ENCODE results near the gene RFPL1. TPM values are rescaled to one million over a fixed set of nuclear protein-coding genes. Genes with fewer than 3 reads are reported as not detected.

Gene RFPL1
- total and polyA plus RNA-seq, 7 experiments from 2014 or later = 0.14 to 0.24 (median 0.15) TPM; not detected in 4

GRCh38 chr22:29434288-29434687 is 4.1 kb upstream of the RFPL1 start:
- Mint-ChIP-seq H3K27me3 (peaks cover 6 to 47% (median 22%) of the 10 kb centered on the region in 5 donors), H3K36me3 (no peaks in the 10 kb centered on the region), H3K4me3 (no peak overlapping the region), H3K4me1 (no peaks in the 10 kb centered on the region), H3K27ac (no peak overlapping the region), H3K9me3 (no peaks in the 10 kb centered on the region)
- no peak overlapping the region for H3K27ac ChIP-seq (ENCODE audit: low read depth, low read length)
- no peaks in the 10 kb centered on the region for H3K4me1 ChIP-seq (ENCODE audit: control insufficient read depth in 2 of 2, insufficient read depth in 2 of 2, low read length in 2 of 2)
- H3K9me3 ChIP-seq (ENCODE audit: control insufficient read depth in 2 of 3, low read length in 3 of 3) = no peaks in the 10 kb centered on the region
- no peaks in the 10 kb centered on the region for H3K36me3 ChIP-seq (ENCODE audit: control insufficient read depth in 2 of 3, insufficient read depth in 3 of 3, low read length in 3 of 3)
- intact Hi-C loops (cut with micrococcal nuclease) = no loop called here
- ChIA-PET CTCF (no interaction called here), POLR2A (no interaction called here)
- DNase-seq (no peak), ATAC-seq (no peak)
- H3K27me3 ChIP-seq (ENCODE audit: control insufficient read depth in 2 of 2, insufficient read depth in 2 of 2, low read length in 2 of 2) = no peaks in the 10 kb centered on the region
- no peak overlapping the region for H3K4me3 ChIP-seq (ENCODE audit: low read length)

DNA sequence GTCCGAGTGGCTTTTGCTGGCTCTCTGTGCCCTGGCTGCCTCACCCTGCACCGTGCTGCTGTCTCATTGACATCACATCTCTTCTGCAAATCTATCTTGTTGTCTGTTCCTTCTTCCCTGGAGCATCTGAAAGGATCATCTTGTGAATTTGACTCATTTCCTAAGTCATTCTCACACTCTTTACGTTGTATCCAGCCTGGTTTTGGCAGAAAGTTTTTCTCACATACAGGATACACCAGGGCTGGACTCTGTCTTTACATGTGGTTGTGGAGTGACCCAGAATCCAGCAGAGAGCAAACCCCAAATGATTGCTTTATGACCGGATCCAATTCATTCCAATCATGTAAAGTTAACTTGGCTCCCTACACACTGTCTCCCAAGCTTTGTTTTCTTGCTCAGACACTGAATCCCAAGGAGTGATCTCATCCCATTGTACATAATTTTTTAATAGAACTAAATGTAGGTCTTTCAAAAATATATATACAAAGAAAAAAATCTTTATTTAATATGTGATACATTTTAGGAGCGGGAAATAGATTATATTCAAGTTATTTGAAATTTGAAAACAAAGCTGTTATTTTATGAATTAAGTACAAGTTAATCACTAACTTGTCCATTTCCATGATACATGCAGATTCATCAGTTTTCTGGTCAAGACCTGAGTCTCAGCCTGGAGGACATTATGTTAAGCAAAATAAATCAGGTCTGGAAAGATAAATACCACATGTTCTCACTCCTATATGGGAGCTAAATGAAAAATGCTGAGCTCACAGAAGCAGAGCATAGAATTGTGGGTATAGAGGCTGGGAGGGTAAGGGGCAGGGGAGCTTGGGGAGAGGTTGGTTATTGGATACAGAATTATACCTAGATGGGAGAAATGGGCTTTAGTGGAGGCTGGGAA is 2.9 kb upstream of the RFPL1 start:
- Mint-ChIP-seq H3K27me3 (peaks cover 6 to 39% (median 22%) of the 10 kb centered on the region in 5 donors), H3K9me3 (no peaks in the 10 kb centered on the region), H3K4me1 (no peaks in the 10 kb centered on the region), H3K27ac (no peak overlapping the region), H3K36me3 (peaks cover 0 to 3% (median 0%) of the 10 kb centered on the region in 5 donors), H3K4me3 (peak overlapping the region in 1 of 10 donors; percentile 8)
- no peak for DNase-seq
- Histone ChIP-seq H3K36me3 (ENCODE audit: control insufficient read depth in 2 of 3, insufficient read depth in 3 of 3, low read length in 3 of 3) (no peaks in the 10 kb centered on the region), H3K4me3 (ENCODE audit: low read length) (no peak overlapping the region), H3K4me1 (ENCODE audit: control insufficient read depth in 2 of 2, insufficient read depth in 2 of 2, low read length in 2 of 2) (no peaks in the 10 kb centered on the region), H3K27me3 (ENCODE audit: control insufficient read depth in 2 of 2, insufficient read depth in 2 of 2, low read length in 2 of 2) (no peaks in the 10 kb centered on the region), H3K9me3 (ENCODE audit: control insufficient read depth in 2 of 3, low read length in 3 of 3) (no peaks in the 10 kb centered on the region), H3K27ac (ENCODE audit: low read depth, low read length) (no peak overlapping the region)
- POLR2A ChIA-PET = no interaction called here
- intact Hi-C loops (cut with micrococcal nuclease) = no loop called here
- CTCF ChIA-PET = no interaction called here
- ATAC-seq = no peak

DNA sequence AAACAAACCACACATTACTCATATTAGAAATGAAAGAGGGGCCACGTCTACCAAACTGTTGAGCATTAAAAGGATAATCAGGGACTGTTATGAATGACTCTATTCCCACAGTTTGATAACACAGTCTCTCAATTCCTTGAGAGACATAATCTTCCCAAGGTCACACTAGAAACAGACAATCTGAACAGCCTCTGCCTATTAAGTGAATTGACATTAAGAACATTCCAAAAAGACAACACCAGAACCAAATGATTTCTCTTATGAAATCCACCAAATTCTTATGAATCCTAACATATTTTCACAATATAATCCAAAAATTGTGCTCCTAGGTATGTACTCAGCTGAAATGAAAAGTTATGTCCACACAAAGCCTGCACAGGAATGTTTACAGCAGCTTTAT is 4.6 kb downstream of the RFPL1 start:
- Mint-ChIP-seq H3K4me3 (no peak overlapping the region), H3K27me3 (peaks cover 0 to 6% (median 2%) of the 10 kb centered on the region in 5 donors), H3K27ac (no peak overlapping the region), H3K9me3 (peaks cover 0 to 1% (median 0%) of the 10 kb centered on the region in 11 donors), H3K4me1 (no peaks in the 10 kb centered on the region), H3K36me3 (peaks cover 0 to 3% (median 0%) of the 10 kb centered on the region in 5 donors)
- CTCF ChIA-PET = no interaction called here
- Histone ChIP-seq H3K36me3 (ENCODE audit: control insufficient read depth in 2 of 3, insufficient read depth in 3 of 3, low read length in 3 of 3) (no peaks in the 10 kb centered on the region), H3K4me1 (ENCODE audit: control insufficient read depth in 2 of 2, insufficient read depth in 2 of 2, low read length in 2 of 2) (no peaks in the 10 kb centered on the region), H3K9me3 (ENCODE audit: control insufficient read depth in 2 of 3, low read length in 3 of 3) (no peaks in the 10 kb centered on the region), H3K4me3 (ENCODE audit: low read length) (no peak overlapping the region), H3K27me3 (ENCODE audit: control insufficient read depth in 2 of 2, insufficient read depth in 2 of 2, low read length in 2 of 2) (no peaks in the 10 kb centered on the region), H3K27ac (ENCODE audit: low read depth, low read length) (no peak overlapping the region)
- DNase-seq (no peak), ATAC-seq (no peak)
- intact Hi-C loops (cut with micrococcal nuclease) = no loop called here
- POLR2A ChIA-PET = no interaction called here

DNA sequence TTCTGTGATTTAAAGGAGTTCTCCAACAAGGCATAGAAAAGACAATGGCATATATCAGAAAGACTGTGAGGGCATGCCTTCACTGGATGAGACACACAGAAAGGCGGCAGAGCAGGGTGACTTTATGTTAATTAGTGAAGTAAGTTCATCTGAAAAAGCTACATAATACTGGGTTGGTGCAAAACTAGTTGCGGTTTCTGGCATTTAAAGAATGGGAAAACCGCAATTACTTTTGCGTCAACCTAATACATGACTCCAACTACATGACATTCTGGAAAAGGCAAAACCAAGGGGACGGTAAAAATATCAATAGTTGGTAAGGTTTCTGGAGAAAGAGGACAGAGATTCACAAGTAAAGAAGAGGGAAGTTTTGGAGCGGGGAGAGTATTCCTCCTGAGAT is 5.1 kb downstream of the RFPL1 start:
- Histone ChIP-seq H3K4me1 (ENCODE audit: control insufficient read depth in 2 of 2, insufficient read depth in 2 of 2, low read length in 2 of 2) (no peaks in the 10 kb centered on the region), H3K27me3 (ENCODE audit: control insufficient read depth in 2 of 2, insufficient read depth in 2 of 2, low read length in 2 of 2) (no peaks in the 10 kb centered on the region), H3K4me3 (ENCODE audit: low read length) (no peak overlapping the region), H3K27ac (ENCODE audit: low read depth, low read length) (no peak overlapping the region), H3K9me3 (ENCODE audit: control insufficient read depth in 2 of 3, low read length in 3 of 3) (no peaks in the 10 kb centered on the region), H3K36me3 (ENCODE audit: control insufficient read depth in 2 of 3, insufficient read depth in 3 of 3, low read length in 3 of 3) (no peaks in the 10 kb centered on the region)
- peaks cover 0 to 1% (median 0%) of the 10 kb centered on the region in 11 donors for H3K9me3 Mint-ChIP-seq
- ChIA-PET CTCF (no interaction called here), POLR2A (no interaction called here)
- ATAC-seq (no peak), DNase-seq (no peak)
- peaks cover 0 to 3% (median 0%) of the 10 kb centered on the region in 5 donors for H3K36me3 Mint-ChIP-seq
- H3K4me3 Mint-ChIP-seq = no peak overlapping the region
- no peaks in the 10 kb centered on the region for H3K4me1 Mint-ChIP-seq
- H3K27ac Mint-ChIP-seq = no peak overlapping the region
- intact Hi-C loops (cut with micrococcal nuclease) = no loop called here
- peaks cover 0 to 6% (median 2%) of the 10 kb centered on the region in 5 donors for H3K27me3 Mint-ChIP-seq

DNA sequence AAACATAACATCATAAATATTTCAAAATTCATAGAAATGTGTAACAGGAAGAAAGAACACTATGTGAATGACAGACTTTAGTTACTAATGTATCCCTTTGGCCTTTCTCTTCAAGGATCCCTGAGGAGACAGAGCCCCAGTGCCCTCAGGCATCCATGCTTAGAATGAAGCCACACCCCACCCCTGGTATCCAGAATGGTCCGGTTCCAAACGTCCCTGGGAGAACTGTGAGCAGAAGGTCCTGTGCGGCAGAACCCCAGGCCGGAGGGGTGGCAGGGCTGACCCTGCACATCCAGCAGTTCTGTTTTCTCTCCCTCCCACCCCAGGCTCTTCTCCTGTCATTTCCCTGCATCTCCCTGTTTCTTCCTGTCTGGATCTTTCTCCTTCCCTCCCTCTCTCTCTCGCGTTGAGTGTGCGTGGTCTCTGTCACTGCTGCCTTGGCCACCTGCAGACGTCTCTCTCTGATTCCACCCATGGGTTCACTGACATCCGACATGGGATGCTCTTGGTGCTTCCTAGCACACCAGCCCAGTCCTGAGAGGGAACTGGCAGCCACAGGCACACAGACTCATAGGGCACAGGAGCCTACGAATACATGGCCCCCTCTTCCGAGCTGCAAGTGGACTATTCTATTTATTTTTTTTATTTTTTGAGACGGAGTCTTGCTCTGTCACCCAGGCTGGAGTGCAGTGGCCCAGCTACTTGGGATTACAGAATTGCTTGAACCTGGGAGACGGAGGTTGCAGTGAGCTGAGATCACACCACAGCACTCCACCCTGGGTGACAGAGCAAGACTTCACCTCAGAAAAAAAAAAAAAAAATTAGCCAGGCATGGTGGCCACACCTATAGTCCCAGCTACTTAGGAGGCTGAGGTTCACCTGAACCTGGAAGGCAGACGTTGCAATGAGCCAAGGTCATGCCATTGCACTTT is 5.7 kb downstream of the RFPL1 start:
- Mint-ChIP-seq H3K4me1 (no peaks in the 10 kb centered on the region), H3K27ac (no peak overlapping the region), H3K36me3 (peaks cover 0 to 3% (median 0%) of the 10 kb centered on the region in 5 donors), H3K9me3 (peaks cover 0 to 1% (median 0%) of the 10 kb centered on the region in 11 donors), H3K27me3 (peaks cover 0 to 6% (median 2%) of the 10 kb centered on the region in 5 donors), H3K4me3 (no peak overlapping the region)
- H3K27ac ChIP-seq (ENCODE audit: low read depth, low read length) = no peak overlapping the region
- no peaks in the 10 kb centered on the region for H3K4me1 ChIP-seq (ENCODE audit: control insufficient read depth in 2 of 2, insufficient read depth in 2 of 2, low read length in 2 of 2)
- intact Hi-C loops (cut with micrococcal nuclease) = no loop called here
- CTCF ChIA-PET = no interaction called here
- no peak overlapping the region for H3K4me3 ChIP-seq (ENCODE audit: low read length)
- H3K36me3 ChIP-seq (ENCODE audit: control insufficient read depth in 2 of 3, insufficient read depth in 3 of 3, low read length in 3 of 3) = no peaks in the 10 kb centered on the region
- no peaks in the 10 kb centered on the region for H3K27me3 ChIP-seq (ENCODE audit: control insufficient read depth in 2 of 2, insufficient read depth in 2 of 2, low read length in 2 of 2)
- no peak for DNase-seq
- ATAC-seq = no peak
- POLR2A ChIA-PET = no interaction called here
- H3K9me3 ChIP-seq (ENCODE audit: control insufficient read depth in 2 of 3, low read length in 3 of 3) = no peaks in the 10 kb centered on the region

DNA sequence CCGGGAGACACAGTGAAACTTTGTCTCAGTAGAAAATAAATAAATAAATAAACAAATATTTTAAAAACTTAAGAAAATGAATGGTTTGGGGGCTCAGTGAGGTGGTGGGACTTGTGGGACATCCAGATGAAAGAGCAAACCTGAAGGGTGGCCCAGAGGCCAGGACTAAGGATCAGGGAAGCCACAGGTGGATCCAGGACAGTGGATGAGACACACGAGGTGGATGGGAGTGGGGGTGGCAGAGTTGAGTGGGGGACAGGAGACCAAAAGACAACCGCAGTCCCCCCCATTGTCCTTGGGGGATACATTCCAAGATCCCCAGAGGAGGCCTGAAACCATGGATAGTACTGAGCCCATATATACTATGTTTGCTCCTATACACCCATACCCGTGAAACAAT is 7.1 kb downstream of the RFPL1 start:
- intact Hi-C loops (cut with micrococcal nuclease) = no loop called here
- H3K27me3 Mint-ChIP-seq = peaks cover 0 to 6% (median 2%) of the 10 kb centered on the region in 5 donors
- no peaks in the 10 kb centered on the region for H3K36me3 ChIP-seq (ENCODE audit: control insufficient read depth in 2 of 3, insufficient read depth in 3 of 3, low read length in 3 of 3)
- ChIA-PET POLR2A (no interaction called here), CTCF (no interaction called here)
- no peaks in the 10 kb centered on the region for H3K4me1 ChIP-seq (ENCODE audit: control insufficient read depth in 2 of 2, insufficient read depth in 2 of 2, low read length in 2 of 2)
- no peaks in the 10 kb centered on the region for H3K4me1 Mint-ChIP-seq
- DNase-seq (no peak), ATAC-seq (no peak)
- no peak overlapping the region for H3K4me3 ChIP-seq (ENCODE audit: low read length)
- no peak overlapping the region for H3K4me3 Mint-ChIP-seq
- H3K36me3 Mint-ChIP-seq = no peaks in the 10 kb centered on the region
- peaks cover 0 to 1% (median 0%) of the 10 kb centered on the region in 11 donors for H3K9me3 Mint-ChIP-seq
- no peak overlapping the region for H3K27ac ChIP-seq (ENCODE audit: low read depth, low read length)
- H3K9me3 ChIP-seq (ENCODE audit: control insufficient read depth in 2 of 3, low read length in 3 of 3) = no peaks in the 10 kb centered on the region
- H3K27ac Mint-ChIP-seq = no peak overlapping the region
- no peaks in the 10 kb centered on the region for H3K27me3 ChIP-seq (ENCODE audit: control insufficient read depth in 2 of 2, insufficient read depth in 2 of 2, low read length in 2 of 2)

All from naive thymus-derived CD4-positive, alpha-beta T cell (primary cell).